KMS-11 (cell line): ENCODE measurements around the gene GNB1L.
"Not testable (repeated sequence)": the region's sequence is repeated elsewhere in the genome, so short reads cannot be mapped to it uniquely, and the experiment has no call there.

Source experiments
- H2AFZ ChIP-seq: fragments of 200-600 bp; sonication (generic); 2 replicates; pipeline ENCODE4 v1.6.1; 2016; ENCODE audit warnings: antibody characterized with exemption, mixed run types, low read depth
- H3K27ac ChIP-seq: fragments of 200-600 bp; sonication (generic); 2 replicates; pipeline ENCODE4 v1.6.1; 2016; ENCODE audit warnings: mild to moderate bottlenecking, mixed run types
- H3K27me3 ChIP-seq: fragments of 200-600 bp; sonication (generic); 2 replicates; pipeline ENCODE4 v1.6.1; 2017; ENCODE audit warnings: mild to moderate bottlenecking, low read depth, mixed run types, moderate library complexity; ENCODE audit not compliant: insufficient read depth
- H3K36me3 ChIP-seq: fragments of 200-600 bp; sonication (generic); 2 replicates; pipeline ENCODE4 v1.6.1; 2017; ENCODE audit warnings: mild to moderate bottlenecking, mixed run types; ENCODE audit not compliant: insufficient read depth
- H3K4me1 ChIP-seq: fragments of 200-600 bp; sonication (generic); 2 replicates; pipeline ENCODE4 v1.6.1; 2016; ENCODE audit warnings: mild to moderate bottlenecking, low read depth, mixed run types; ENCODE audit not compliant: poor library complexity, severe bottlenecking
- H3K4me2 ChIP-seq: fragments of 200-600 bp; sonication (generic); 2 replicates; pipeline ENCODE4 v1.7.0; 2016; ENCODE audit warnings: mild to moderate bottlenecking, mixed run types
- H3K4me3 ChIP-seq: fragments of 200-600 bp; sonication (generic); IDR thresholded peaks from 2 replicates; pipeline ENCODE4 v1.6.1; 2017; ENCODE audit warnings: low read depth, low read length, mixed read lengths; ENCODE audit not compliant: insufficient read depth
- H3K79me2 ChIP-seq: fragments of 200-600 bp; sonication (generic); 2 replicates; pipeline ENCODE4 v1.6.1; 2016; ENCODE audit warnings: low read depth, mixed run types; ENCODE audit not compliant: insufficient read depth
- H3K9ac ChIP-seq: fragments of 200-600 bp; sonication (generic); 2 replicates; pipeline ENCODE4 v1.6.1; 2016; ENCODE audit warnings: mild to moderate bottlenecking, mixed run types
- H4K20me1 ChIP-seq: fragments of 200-600 bp; sonication (generic); 2 replicates; pipeline ENCODE4 v1.6.1; 2016; ENCODE audit warnings: mild to moderate bottlenecking, mixed run types; ENCODE audit not compliant: insufficient read depth
- TF ChIP-seq, protein P1 (sequence below): fragments of 200-600 bp; sonication (generic); conservative IDR thresholded peaks from 2 replicates; pipeline ENCODE4 v1.6.1; 2017; ENCODE audit warnings: low read depth, mild to moderate bottlenecking, antibody characterized with exemption, low read length, moderate library complexity, mixed read lengths

GNB1L gene

DNA sequence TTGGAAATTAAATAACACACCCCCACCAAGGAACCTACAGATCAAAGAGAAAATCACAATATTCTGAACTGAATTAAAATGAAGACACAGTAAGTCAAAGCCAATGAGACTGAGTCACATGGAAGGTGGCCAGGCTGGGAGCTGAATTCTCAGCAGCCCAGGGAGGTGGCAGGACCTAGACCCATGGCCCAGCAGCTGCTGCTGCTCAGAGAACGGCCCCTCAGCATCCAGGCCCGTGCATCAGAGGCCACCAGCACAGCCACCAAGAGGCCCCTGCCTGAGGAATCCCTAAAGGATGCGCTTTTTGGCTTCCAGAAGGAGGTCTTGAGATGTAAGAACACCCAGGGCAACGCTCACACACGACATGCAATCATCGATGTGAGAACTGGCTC, 59.1 kb downstream of the GNB1L start:
- Histone ChIP-seq H4K20me1 (no peaks in the 10 kb centered on the region), H2AFZ (no peak overlapping the region), H3K27ac (no peak overlapping the region), H3K27me3 (no peaks in the 10 kb centered on the region), H3K4me2 (no peak overlapping the region), H3K9ac (no peak overlapping the region), H3K4me3 (no peak overlapping the region), H3K36me3 (no peaks in the 10 kb centered on the region), H3K79me2 (no peaks in the 10 kb centered on the region), H3K4me1 (no peaks in the 10 kb centered on the region)
- TF ChIP-seq, protein P1, sequence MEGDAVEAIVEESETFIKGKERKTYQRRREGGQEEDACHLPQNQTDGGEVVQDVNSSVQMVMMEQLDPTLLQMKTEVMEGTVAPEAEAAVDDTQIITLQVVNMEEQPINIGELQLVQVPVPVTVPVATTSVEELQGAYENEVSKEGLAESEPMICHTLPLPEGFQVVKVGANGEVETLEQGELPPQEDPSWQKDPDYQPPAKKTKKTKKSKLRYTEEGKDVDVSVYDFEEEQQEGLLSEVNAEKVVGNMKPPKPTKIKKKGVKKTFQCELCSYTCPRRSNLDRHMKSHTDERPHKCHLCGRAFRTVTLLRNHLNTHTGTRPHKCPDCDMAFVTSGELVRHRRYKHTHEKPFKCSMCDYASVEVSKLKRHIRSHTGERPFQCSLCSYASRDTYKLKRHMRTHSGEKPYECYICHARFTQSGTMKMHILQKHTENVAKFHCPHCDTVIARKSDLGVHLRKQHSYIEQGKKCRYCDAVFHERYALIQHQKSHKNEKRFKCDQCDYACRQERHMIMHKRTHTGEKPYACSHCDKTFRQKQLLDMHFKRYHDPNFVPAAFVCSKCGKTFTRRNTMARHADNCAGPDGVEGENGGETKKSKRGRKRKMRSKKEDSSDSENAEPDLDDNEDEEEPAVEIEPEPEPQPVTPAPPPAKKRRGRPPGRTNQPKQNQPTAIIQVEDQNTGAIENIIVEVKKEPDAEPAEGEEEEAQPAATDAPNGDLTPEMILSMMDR = no peak

- H3K4me2 ChIP-seq = no peak overlapping the region
- no peaks in the 10 kb centered on the region for H3K79me2 ChIP-seq
- H3K4me1 ChIP-seq = no peaks in the 10 kb centered on the region
- TF ChIP-seq, protein P1 = no peak
- no peak overlapping the region for H3K9ac ChIP-seq
- H4K20me1 ChIP-seq = no peaks in the 10 kb centered on the region
- H3K27me3 ChIP-seq = no peaks in the 10 kb centered on the region
- H3K36me3 ChIP-seq = no peaks in the 10 kb centered on the region
- H2AFZ ChIP-seq = no peak overlapping the region
- no peak overlapping the region for H3K4me3 ChIP-seq
- H3K27ac ChIP-seq = no peak overlapping the region
Measured at GRCh38 chr22:19793661-19794310, 60.9 kb downstream of the GNB1L start.

DNA sequence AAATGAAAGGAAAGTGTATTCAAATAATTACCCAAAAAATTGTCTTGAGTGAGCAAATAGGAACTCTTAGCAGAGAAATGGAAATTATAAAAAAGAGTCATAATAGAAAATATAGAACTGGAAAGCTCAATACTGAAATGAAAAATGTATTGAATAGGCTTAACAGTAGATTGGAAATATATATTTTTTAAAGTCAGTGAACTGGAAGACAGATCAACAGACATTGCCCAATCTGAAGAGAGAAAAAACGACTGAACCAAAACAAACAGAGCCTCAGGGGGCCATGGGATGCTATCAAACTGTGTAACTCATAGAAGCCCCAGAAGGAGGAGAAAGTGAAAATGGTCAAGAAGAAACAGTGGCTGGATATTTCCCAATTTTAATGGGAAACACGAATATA, 61.5 kb downstream of the GNB1L start:
- H2AFZ ChIP-seq = no peak overlapping the region
- no peaks in the 10 kb centered on the region for H3K27me3 ChIP-seq
- H3K4me1 ChIP-seq = no peaks in the 10 kb centered on the region
- H4K20me1 ChIP-seq = no peaks in the 10 kb centered on the region
- TF ChIP-seq, protein P1 = no peak
- no peak overlapping the region for H3K9ac ChIP-seq
- H3K79me2 ChIP-seq = no peaks in the 10 kb centered on the region
- H3K27ac ChIP-seq = no peak overlapping the region
- H3K4me2 ChIP-seq = no peak overlapping the region
- no peak overlapping the region for H3K4me3 ChIP-seq
- H3K36me3 ChIP-seq = no peaks in the 10 kb centered on the region

DNA sequence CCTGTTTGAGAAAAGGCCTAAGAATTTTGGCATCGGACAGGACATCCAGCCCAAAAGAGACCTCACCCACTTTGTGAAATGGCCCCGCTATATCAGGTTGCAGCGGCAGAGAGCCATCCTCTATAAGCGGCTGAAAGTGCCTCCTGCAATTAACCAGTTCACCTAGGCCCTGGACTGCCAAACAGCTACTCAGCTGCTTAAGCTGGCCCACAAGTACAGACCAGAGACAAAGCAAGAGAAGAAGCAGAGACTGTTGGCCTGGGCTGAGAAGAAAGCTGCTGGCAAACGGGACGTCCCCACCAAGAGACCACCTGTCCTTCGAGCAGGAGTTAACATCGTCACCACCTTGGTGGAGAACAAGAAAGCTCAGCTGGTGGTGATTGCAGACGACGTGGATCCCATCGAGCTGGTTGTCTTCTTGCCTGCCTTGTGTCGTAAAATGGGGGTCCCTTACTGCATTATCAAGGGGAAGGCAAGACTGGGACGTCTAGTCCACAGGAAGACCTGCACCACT, 62.2 kb downstream of the GNB1L start:
- H3K4me1 ChIP-seq, H3K4me2 ChIP-seq, H2AFZ ChIP-seq, H3K27ac ChIP-seq, H3K79me2 ChIP-seq, H3K9ac ChIP-seq, H3K36me3 ChIP-seq, H4K20me1 ChIP-seq, H3K27me3 ChIP-seq, H3K4me3 ChIP-seq: not testable (repeated sequence)

- H3K9ac ChIP-seq = no peak overlapping the region
- no peak overlapping the region for H3K27ac ChIP-seq
- no peaks in the 10 kb centered on the region for H3K27me3 ChIP-seq
- TF ChIP-seq, protein P1 = no peak
- no peaks in the 10 kb centered on the region for H3K4me1 ChIP-seq
- no peak overlapping the region for H3K4me2 ChIP-seq
- no peaks in the 10 kb centered on the region for H3K79me2 ChIP-seq
- H4K20me1 ChIP-seq = no peaks in the 10 kb centered on the region
- H2AFZ ChIP-seq = no peak overlapping the region
- no peaks in the 10 kb centered on the region for H3K36me3 ChIP-seq
- no peak overlapping the region for H3K4me3 ChIP-seq
Measured at GRCh38 chr22:19791894-19792293, 62.8 kb downstream of the GNB1L start.
